Cerebellar nuclear complex (tissue), 1 donor: ENCODE results near the gene CREB3.

Experiments used
- DNase-seq, 2 experiments: peaks; one replicate each; lab custom pipeline; 2025; lab: John Stamatoyannopoulos, UW

Gene CREB3

DNA sequence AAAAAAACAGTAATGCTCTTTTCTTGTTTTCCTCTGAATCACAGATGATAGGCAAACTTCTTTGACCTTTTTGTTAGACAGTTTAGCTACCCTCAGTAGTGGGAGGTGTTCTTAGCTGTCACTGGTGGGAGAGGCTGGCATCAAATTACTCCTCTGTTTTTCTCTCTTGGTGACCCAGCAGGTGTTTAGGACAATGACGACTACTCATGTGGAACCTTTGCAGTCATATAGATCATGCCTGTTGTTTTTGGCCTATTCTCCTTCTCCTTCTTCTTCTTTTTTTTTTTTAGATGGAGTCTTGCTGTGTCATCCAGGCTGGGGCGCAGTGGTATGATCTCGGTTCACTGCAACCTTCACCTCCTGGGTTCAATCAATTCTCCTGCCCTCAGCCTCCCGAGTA lies 43.6 kb downstream of the CREB3 start:
- DNase-seq = no peak

DNA sequence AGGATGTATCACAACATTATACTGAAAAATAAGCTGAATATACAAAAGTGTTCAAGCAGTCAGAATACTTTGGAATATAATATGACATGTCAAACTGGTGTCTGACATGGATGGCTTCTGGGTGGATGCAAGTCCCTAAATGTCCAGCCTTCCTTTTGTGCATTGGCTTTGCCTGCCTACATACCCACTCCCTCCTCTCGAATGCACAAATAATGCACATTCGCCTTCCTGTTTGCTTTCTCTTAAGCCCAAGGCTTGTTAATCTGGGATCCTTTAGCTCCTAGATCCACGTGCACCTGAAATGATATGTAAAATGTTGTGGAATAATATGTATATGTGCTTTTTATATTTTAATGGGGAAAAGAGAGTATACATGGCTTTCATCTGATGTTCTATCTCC lies 46.0 kb downstream of the CREB3 start:
- no peak for DNase-seq

DNA sequence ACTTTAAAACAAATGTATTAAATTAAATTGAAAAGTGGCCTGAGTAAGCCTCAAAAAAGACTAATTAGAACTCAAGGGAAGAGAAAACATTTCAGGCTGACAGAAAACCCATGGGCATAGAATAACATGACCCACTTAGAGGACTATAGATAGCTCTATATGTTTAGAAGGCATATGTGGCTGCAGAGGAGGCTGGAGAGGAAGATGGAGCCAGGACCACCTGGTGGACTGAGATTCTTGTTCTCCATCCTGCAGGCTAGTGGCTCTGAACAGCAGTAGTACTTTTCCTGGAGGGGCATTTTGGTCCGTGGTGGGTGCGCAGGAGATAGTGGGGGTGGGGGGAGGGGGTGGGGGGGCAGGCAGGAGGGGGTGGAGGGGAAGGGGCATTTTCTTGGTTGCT lies 48.6 kb downstream of the CREB3 start:
- no peak for DNase-seq

DNA sequence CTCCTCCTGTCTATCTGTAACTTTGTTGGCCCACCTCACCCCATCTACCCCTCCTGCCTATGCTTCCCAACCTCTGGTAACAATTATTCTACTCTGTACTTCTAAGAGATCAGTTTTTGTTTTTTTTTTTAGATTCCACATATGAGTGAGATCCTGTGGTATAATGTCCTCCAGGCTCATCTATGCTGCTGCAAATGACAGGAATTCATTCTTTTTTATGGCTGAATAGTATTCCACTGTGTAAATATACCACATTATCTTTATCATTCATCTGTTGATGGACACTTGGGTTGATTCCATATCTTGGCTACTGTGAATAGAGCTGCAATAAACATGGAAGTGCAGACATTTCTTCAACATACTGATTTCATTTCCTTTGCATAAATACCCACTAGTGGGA lies 51.0 kb downstream of the CREB3 start:
- DNase-seq = no peak
